ENCODE results near the gene PAFAH2.
A peak's percentile ranks its signal among the peaks of the same experiment; 100 is the strongest.

The PAFAH2 gene

DNA sequence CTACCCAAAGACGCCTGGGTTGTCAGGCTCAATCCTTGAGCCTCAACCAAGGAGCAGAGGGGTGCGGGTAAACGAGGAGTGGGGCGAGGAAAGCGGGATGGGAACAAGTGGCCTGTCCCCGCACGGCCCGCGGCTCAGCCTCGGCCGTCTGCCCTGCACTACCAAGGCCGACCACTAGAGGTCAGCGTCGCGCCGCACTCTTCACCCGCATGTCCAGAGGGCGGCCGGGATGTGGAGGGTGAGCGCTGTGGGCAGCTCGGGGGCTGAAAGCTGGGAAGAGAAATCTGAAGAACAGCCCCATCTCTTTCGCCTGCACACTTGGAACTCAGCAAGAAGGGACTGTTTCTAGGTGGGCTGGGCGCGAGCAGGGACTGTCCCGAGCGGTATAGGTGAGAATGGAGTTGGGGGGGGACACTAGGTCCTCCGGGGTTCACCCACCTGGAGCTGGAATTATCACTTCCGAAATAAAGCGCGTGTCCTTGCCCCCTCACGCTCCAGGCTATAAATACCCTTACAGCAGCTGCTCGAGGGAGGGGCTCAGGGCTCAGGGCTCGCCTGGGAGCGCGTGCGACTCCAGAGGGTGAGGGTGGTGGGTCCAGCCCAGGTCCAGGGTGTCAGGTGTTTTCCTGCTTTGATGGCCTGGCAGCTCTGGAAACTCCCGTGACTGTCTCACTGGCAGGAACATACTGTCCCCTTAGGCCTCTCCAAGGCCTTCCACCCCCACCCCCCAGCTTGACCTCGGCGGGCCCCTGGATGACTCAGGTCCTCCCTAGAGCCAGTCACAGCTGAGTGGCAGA lies 38.3 kb upstream of the PAFAH2 start:
- peak; percentile 67 for DNase-seq (ENCODE audit: low read depth)
- TF ChIP-seq, protein P1, sequence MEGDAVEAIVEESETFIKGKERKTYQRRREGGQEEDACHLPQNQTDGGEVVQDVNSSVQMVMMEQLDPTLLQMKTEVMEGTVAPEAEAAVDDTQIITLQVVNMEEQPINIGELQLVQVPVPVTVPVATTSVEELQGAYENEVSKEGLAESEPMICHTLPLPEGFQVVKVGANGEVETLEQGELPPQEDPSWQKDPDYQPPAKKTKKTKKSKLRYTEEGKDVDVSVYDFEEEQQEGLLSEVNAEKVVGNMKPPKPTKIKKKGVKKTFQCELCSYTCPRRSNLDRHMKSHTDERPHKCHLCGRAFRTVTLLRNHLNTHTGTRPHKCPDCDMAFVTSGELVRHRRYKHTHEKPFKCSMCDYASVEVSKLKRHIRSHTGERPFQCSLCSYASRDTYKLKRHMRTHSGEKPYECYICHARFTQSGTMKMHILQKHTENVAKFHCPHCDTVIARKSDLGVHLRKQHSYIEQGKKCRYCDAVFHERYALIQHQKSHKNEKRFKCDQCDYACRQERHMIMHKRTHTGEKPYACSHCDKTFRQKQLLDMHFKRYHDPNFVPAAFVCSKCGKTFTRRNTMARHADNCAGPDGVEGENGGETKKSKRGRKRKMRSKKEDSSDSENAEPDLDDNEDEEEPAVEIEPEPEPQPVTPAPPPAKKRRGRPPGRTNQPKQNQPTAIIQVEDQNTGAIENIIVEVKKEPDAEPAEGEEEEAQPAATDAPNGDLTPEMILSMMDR (conservative IDR thresholded peaks at IDR 0.05; ENCODE audit: low read depth, low read length): peak; percentile 93
- H3K4me3 ChIP-seq (ENCODE audit: low read depth, low read length): peak overlapping the region; percentile 78

DNA sequence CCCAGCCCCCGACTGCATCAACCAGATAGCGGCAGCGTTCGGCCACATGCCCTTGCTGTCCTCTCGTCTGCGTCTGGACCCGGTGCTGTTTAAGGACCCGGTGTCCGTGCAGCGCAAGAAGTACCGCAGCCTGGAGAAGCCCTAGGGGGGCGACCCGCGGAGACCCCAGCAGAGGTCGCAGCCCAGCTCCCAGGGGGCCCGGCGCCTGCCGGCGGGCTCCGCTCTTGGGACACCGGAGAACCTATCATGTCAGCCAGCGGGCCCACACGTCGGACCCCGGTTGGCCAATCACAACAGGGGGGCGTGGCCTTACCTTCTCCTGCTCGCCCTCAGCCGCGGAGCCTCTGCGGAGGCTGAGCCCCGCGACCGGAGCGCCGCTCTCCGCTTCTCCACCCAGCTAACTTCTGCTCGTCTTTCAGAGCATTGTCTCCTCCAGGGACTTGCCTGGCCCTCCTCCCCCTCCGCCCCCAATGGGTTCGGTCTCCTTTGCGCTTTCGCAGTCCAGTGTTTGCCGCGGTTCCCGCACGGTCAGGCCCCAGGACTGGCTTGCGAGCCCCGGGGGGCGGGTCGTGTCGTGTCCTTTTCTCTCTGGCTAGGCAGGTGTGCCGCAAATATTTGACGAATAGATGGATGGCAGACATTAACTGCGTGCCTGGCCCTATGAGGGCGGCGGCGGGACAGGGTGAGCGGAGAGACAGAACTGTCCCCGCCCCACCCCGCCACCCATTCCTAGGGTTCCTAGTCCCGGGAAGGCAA lies 37.5 kb upstream of the PAFAH2 start:
- peak overlapping the region; percentile 78 for H3K4me3 ChIP-seq (ENCODE audit: low read depth, low read length)
- TF ChIP-seq, protein P1 (conservative IDR thresholded peaks at IDR 0.05; ENCODE audit: low read depth, low read length): no peak
- DNase-seq (ENCODE audit: low read depth): peak; percentile 93

DNA sequence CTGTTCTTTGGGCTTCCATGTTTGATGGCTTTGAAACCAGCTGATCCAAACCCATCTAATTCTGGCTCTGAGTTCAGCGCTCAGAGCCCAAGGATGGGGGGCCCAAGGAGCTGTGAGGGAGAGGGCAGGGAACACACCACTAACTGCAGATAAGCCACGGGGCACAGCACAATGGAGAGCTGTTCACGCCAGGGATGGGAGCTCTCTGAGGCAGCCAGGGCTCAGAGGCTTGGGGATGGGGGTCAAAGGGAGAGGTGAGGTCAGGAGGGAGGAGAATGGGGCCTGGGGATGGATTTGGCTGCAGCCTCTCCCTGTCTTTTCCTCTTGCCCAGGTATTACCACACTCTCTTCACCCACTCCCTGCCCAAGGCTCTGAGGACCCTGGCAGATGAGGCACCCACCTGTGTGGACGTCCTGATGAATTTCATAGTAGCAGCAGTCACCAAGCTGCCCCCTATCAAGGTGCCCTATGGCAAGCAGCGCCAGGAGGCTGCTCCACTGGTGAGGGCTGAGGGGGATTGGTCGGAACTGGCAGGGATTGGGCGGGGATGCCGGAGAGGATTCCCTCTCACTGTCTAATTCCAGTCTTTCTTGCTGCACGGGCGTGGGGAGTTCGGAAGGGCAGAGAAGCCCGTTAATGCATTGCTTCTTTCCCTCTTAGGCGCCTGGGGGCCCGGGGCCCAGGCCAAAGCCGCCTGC lies 36.8 kb upstream of the PAFAH2 start:
- DNase-seq (ENCODE audit: low read depth): no peak
- TF ChIP-seq, protein P1 (conservative IDR thresholded peaks at IDR 0.05; ENCODE audit: low read depth, low read length): no peak

DNA sequence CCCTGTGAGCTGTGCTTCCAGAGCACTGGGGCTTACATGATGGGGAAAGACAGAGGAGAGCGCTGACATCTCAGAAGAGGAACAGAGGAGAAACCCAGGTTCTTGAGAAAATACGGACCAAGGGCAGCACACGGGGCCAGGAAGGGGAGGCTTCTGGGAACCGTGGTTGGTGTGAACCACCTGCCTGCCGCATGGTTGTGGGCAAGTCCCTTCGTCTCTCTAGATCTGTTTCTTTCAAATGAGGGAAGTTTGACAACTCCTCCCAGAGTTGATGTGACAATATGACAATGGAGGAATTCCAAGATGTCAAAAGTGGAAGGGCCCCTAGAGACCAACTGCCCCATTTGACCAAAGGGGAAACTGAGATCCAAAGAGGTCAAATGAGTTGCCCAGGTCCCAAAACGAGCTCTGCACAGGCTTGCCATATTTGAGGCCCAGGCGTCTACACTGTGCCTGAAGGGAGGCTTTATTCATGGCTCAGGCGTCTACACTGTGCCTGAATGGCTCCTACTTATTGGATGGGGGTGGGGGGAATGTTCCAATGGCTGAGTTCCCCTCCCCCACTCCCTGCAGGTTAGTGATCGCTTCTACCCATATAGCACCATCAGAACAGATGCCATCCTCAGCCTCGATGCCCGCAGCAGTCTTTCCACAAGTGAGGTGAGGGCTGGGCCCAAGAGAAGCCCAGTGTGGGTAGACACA lies 34.9 kb upstream of the PAFAH2 start:
- H3K4me3 ChIP-seq (ENCODE audit: low read depth, low read length): no peak overlapping the region
- no peak for DNase-seq (ENCODE audit: low read depth)

More for the DNA sequence above, 36.8 kb upstream of the PAFAH2 start:
- H3K4me3 ChIP-seq (ENCODE audit: low read depth, low read length): peak overlapping the region; percentile 78

DNA sequence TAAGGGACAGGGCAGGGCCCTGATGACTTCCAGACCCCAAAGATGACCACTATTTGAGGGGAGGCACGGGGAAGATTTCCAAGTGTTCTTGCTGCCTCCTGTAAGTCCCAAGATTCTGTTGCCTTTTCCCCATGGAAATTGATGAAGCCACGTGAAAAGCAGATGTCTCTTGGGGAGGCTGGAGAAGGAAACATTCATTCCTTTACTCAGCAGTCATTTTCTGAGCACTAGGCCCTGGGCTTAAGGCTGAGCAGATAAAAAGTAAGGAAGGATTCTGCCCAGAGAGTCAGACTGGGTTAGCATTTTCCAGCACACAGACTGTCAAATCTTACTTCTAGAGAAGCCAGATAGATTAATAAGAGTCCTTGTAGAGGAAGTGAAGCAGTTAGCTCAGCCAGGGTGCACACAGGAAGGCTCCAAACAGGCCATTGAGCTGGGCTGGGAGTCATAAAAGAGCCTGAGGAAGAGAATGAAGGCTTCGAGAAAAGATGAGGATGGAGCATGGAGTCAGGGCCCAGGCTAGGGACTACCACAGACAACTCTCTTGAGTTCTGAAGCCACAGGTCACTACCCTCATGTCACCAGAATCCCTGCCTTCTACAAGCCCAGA lies 33.9 kb upstream of the PAFAH2 start:
- peak; percentile 43 for DNase-seq (ENCODE audit: low read depth)
- TF ChIP-seq, protein P1 (conservative IDR thresholded peaks at IDR 0.05; ENCODE audit: low read depth, low read length): no peak
- H3K4me3 ChIP-seq (ENCODE audit: low read depth, low read length): no peak overlapping the region

More for the DNA sequence above, 34.9 kb upstream of the PAFAH2 start:
- TF ChIP-seq, protein P1 (conservative IDR thresholded peaks at IDR 0.05; ENCODE audit: low read depth, low read length): no peak

DNA sequence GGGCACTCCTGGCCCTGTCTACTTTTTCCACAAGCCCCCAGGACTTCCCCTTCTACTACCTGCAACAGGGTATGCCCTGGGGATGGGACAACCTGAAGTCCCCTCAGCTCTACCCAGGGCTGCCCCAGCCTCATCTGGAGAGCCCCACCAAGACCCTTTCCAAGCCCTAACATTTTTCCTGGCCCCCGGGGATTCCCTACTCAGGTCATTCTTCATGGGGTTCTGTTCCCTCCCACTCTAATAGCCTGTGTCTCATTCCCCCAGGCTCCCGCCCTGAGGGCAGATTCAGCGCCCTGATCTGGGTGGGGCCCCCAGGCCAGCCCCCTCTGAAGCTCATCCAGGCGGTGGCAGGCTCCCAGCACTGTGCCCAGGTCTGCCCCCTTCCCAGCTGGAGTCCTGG lies 33.3 kb upstream of the PAFAH2 start:
- DNase-seq (ENCODE audit: low read depth): no peak
- H3K4me3 ChIP-seq (ENCODE audit: low read depth, low read length): no peak overlapping the region
- TF ChIP-seq, protein P1 (conservative IDR thresholded peaks at IDR 0.05; ENCODE audit: low read depth, low read length): no peak

All from choroid plexus epithelial cell (primary cell).